ENCODE results near the gene KCNC3. TPM values are rescaled to one million over a fixed set of nuclear protein-coding genes. Genes with fewer than 3 reads are reported as not detected.

KCNC3 gene
- total RNA-seq (2012; rRNA removed), result under 0.01 and 0.22 TPM in 2 replicates

DNA sequence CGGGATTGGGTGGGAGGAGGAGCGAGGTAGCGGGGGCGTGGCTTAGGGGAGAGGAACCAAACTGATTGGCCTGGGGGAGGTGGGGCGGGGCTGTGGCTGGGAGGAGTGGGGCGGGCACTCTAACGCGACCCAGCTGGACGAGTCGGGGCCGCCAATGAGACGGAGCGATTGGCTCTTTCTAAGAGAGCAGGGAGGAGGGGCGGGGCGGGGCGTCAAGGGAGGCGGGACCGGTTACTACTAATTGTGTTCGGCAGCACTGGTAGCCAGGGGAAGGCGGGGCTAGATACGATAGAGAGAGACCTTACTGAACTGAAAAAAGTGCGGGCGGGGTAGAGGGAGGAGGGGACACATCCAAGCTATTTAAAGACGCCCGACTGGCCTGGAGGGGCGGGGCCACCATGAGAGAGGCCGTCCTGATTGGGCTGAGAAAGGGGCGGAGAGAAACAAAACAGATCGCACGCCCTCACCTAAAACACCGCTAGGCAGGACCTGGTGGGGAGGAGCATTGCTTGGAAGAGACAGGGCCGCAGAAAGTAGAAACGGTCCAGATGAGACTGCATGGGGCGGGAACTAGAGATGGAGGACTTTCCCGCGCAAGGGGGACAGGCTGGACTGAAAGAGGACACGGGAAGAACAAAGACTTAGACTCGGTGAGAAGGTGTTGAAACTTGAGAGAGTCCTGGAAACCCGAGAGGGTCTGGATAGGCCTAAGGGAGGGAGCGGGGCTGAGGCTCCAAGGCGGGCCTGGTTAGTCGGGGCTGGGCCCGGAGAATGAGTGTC lies at the start of gene KCNC3:
Gene KCNC3, minus strand, starts transcription at position 232 of the 780 bp plus-strand sequence. CDS start 295 bp downstream, outside the sequence.
- Histone ChIP-seq H3K9me3 (replicated peaks; ENCODE audit: low read length) (peaks cover 5% of the 10 kb centered on the region), H3K9ac (ENCODE audit: low read depth, low read length) (no peak within 1 kb of the TSS), H3K36me3 (ENCODE audit: insufficient read depth, low read length) (no peaks in the 10 kb centered on the region), H3K4me3 (ENCODE audit: low read length) (peak within 1 kb of the TSS; percentile 39), H3K27me3 (ENCODE audit: control insufficient read depth, insufficient read depth, low read length) (peaks cover 53% of the 10 kb centered on the region), H3K4me1 (ENCODE audit: control insufficient read depth, insufficient read depth, low read length) (peaks cover 7% of the 10 kb centered on the region), H3K4me2 (ENCODE audit: low read length) (peak within 1 kb of the TSS; percentile 46)

DNA sequence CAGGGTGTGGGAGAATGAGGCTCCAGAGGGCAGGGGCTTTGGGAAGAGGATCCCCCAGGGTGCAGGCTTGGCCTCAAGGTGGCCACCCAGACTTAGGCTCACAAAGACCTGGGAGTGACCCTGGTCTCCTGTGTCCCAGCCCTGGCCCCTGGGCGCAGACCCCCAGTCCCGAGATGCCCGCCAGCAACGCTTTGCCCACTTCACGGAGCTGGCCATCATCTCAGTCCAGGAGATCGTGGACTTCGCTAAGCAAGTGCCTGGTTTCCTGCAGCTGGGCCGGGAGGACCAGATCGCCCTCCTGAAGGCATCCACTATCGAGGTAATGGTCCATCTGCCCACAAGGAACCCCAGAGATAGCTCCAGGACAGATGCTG lies 49.7 kb upstream of the KCNC3 start:
- H3K36me3 ChIP-seq (ENCODE audit: insufficient read depth, low read length), result peaks cover 52% of the 10 kb centered on the region
- H3K9ac ChIP-seq (ENCODE audit: low read depth, low read length), result no peak overlapping the region
- no peak overlapping the region for H3K4me2 ChIP-seq (ENCODE audit: low read length)
- peaks cover 5% of the 10 kb centered on the region for H3K4me1 ChIP-seq (ENCODE audit: control insufficient read depth, insufficient read depth, low read length)
- no peaks in the 10 kb centered on the region for H3K9me3 ChIP-seq (replicated peaks; ENCODE audit: low read length)
- H3K27me3 ChIP-seq (ENCODE audit: control insufficient read depth, insufficient read depth, low read length), result no peaks in the 10 kb centered on the region
- H3K4me3 ChIP-seq (ENCODE audit: low read length), result no peak overlapping the region

DNA sequence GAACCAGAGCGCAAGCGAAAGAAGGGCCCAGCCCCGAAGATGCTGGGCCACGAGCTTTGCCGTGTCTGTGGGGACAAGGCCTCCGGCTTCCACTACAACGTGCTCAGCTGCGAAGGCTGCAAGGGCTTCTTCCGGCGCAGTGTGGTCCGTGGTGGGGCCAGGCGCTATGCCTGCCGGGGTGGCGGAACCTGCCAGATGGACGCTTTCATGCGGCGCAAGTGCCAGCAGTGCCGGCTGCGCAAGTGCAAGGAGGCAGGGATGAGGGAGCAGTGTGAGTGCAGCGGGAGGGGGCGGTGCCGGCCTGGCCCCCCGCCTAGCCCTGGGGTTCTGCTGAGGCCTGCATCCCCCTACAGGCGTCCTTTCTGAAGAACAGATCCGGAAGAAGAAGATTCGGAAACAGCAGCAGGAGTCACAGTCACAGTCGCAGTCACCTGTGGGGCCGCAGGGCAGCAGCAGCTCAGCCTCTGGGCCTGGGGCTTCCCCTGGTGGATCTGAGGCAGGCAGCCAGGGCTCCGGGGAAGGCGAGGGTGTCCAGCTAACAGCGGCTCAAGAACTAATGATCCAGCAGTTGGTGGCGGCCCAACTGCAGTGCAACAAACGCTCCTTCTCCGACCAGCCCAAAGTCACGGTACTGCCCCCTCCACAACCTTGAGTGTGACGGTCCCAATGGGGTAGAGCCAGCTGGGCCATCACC lies 49.1 kb upstream of the KCNC3 start:
- Histone ChIP-seq H3K4me2 (ENCODE audit: low read length) (no peak overlapping the region), H3K4me1 (ENCODE audit: control insufficient read depth, insufficient read depth, low read length) (no peaks in the 10 kb centered on the region), H3K27me3 (ENCODE audit: control insufficient read depth, insufficient read depth, low read length) (no peaks in the 10 kb centered on the region), H3K36me3 (ENCODE audit: insufficient read depth, low read length) (peaks cover 52% of the 10 kb centered on the region), H3K4me3 (ENCODE audit: low read length) (no peak overlapping the region), H3K9ac (ENCODE audit: low read depth, low read length) (no peak overlapping the region), H3K9me3 (replicated peaks; ENCODE audit: low read length) (no peaks in the 10 kb centered on the region)

DNA sequence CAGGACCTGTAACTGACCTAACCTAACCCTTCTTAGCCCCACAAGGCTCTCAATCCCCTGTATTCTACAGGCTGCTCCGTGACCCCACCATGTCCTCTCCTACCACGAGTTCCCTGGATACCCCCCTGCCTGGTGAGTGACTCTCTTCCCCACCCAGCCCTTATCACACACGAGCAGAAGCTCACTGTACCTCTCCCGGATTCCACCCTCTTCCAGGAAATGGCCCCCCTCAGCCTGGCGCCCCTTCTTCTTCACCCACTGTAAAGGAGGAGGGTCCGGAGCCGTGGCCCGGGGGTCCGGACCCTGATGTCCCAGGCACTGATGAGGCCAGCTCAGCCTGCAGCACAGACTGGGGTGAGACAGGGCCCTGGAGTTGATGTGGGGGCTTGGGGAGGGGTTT lies 48.3 kb upstream of the KCNC3 start:
- no peak overlapping the region for H3K4me3 ChIP-seq (ENCODE audit: low read length)
- peaks cover 52% of the 10 kb centered on the region for H3K36me3 ChIP-seq (ENCODE audit: insufficient read depth, low read length)
- H3K9ac ChIP-seq (ENCODE audit: low read depth, low read length), result no peak overlapping the region
- H3K4me1 ChIP-seq (ENCODE audit: control insufficient read depth, insufficient read depth, low read length), result no peaks in the 10 kb centered on the region
- no peaks in the 10 kb centered on the region for H3K27me3 ChIP-seq (ENCODE audit: control insufficient read depth, insufficient read depth, low read length)
- H3K9me3 ChIP-seq (replicated peaks; ENCODE audit: low read length), result no peaks in the 10 kb centered on the region
- no peak overlapping the region for H3K4me2 ChIP-seq (ENCODE audit: low read length)

DNA sequence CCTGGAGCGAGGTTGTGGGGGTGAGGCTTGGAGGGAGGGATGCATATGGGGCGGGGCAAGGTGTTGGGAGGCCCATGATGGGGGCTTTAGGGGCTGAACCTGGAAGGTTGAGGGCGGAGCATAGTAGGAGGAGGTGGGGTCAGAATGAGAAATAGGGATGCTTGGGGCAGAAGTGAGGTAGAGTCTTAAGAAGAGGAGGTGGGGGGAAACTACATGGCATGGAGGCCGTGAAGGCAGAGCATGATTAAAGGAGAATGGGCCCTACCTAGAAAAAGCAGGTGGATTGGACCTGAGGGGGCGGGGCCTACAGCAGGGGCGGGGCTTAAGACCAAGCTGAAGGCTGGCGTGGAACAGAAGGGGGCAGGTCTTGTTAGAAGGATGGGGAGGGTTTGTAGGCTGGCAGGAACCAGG lies 47.9 kb upstream of the KCNC3 start:
- H3K9me3 ChIP-seq (replicated peaks; ENCODE audit: low read length), result no peaks in the 10 kb centered on the region
- no peaks in the 10 kb centered on the region for H3K27me3 ChIP-seq (ENCODE audit: control insufficient read depth, insufficient read depth, low read length)
- peak overlapping the region; percentile 56 for H3K4me2 ChIP-seq (ENCODE audit: low read length)
- H3K4me3 ChIP-seq (ENCODE audit: low read length), result no peak overlapping the region
- H3K4me1 ChIP-seq (ENCODE audit: control insufficient read depth, insufficient read depth, low read length), result no peaks in the 10 kb centered on the region
- H3K9ac ChIP-seq (ENCODE audit: low read depth, low read length), result no peak overlapping the region
- peaks cover 48% of the 10 kb centered on the region for H3K36me3 ChIP-seq (ENCODE audit: insufficient read depth, low read length)

DNA sequence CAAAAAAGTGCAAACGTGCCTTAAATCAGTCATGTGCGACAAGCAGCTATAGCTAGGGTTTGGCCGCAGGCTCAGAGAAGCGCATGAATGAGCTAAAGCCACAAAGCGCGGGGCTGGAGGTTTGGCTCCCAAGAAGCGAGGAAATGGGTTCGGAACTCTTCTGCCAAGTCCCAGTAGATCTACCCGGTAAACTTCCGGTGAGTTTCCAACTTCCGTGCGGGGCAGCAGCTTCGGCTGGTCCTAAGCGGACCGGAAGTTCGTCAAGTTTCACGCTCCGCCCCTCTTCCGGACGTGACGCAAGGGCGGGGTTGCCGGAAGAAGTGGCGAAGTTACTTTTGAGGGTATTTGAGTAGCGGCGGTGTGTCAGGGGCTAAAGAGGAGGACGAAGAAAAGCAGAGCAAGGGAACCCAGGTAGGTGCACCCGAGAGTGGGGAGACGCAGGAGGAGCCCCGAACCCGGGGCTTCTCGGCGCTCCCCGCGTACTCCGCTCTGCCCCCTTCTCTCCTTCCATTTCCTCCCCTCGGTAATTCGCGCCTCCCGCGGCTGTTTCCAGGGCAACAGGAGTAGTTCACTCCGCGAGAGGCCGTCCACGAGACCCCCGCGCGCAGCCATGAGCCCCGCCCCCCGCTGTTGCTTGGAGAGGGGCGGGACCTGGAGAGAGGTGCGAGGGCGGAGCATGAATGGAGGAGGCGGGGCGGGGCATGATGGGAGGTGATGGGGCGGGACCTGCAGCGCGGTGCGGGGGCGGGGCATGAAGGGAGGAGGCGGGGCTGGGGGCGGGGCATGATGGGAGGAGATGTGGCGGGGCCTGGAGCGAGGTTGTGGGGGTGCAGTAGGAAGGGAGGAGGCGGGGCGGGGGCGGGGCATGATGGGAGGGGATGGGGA lies 47.2 kb upstream of the KCNC3 start, which contains the start of gene NR1H2:
Gene NR1H2, plus strand, starts transcription at position 292 of the 885 bp plus-strand sequence. CDS start 1,149 bp downstream, outside the sequence.
- Histone ChIP-seq H3K9ac (ENCODE audit: low read depth, low read length) (peak within 1 kb of the TSS; percentile 98), H3K36me3 (ENCODE audit: insufficient read depth, low read length) (peaks cover 41% of the 10 kb centered on the region), H3K27me3 (ENCODE audit: control insufficient read depth, insufficient read depth, low read length) (no peaks in the 10 kb centered on the region), H3K9me3 (replicated peaks; ENCODE audit: low read length) (no peaks in the 10 kb centered on the region), H3K4me2 (ENCODE audit: low read length) (peak within 1 kb of the TSS; percentile 97), H3K4me3 (ENCODE audit: low read length) (peak within 1 kb of the TSS; percentile 96), H3K4me1 (ENCODE audit: control insufficient read depth, insufficient read depth, low read length) (no peaks in the 10 kb centered on the region)

DNA sequence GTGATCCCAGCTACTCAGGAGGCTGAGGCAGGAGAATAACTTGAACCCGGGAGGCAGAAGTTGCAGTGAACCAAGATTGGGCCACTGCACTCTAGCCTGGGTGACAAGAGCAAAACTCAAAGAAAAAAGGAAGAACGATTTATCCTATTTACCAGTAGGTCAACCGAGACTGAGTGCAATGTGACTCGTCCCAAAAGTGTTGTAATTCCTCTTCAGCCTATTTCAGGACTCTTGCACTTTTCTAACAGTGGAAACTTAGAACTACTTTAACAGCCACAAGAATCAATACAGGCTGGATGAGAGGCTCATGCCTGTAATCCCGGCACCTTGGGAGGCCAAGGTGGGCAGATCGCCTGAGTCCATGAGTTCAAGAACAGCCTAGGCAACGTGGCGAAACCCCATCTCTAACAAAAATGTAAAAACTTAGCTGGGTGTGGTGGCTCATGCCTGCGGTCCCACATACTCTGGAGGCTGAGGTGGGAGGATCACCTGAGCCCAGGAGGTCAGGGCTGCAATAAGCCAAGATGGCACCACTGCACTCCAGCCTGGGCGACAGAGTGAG lies 42.8 kb upstream of the KCNC3 start:
- Histone ChIP-seq H3K4me1 (ENCODE audit: control insufficient read depth, insufficient read depth, low read length) (peaks cover 4% of the 10 kb centered on the region), H3K4me2 (ENCODE audit: low read length) (no peak overlapping the region), H3K9ac (ENCODE audit: low read depth, low read length) (no peak overlapping the region), H3K27me3 (ENCODE audit: control insufficient read depth, insufficient read depth, low read length) (no peaks in the 10 kb centered on the region), H3K4me3 (ENCODE audit: low read length) (no peak overlapping the region), H3K36me3 (ENCODE audit: insufficient read depth, low read length) (no peaks in the 10 kb centered on the region), H3K9me3 (replicated peaks; ENCODE audit: low read length) (no peaks in the 10 kb centered on the region)

DNA sequence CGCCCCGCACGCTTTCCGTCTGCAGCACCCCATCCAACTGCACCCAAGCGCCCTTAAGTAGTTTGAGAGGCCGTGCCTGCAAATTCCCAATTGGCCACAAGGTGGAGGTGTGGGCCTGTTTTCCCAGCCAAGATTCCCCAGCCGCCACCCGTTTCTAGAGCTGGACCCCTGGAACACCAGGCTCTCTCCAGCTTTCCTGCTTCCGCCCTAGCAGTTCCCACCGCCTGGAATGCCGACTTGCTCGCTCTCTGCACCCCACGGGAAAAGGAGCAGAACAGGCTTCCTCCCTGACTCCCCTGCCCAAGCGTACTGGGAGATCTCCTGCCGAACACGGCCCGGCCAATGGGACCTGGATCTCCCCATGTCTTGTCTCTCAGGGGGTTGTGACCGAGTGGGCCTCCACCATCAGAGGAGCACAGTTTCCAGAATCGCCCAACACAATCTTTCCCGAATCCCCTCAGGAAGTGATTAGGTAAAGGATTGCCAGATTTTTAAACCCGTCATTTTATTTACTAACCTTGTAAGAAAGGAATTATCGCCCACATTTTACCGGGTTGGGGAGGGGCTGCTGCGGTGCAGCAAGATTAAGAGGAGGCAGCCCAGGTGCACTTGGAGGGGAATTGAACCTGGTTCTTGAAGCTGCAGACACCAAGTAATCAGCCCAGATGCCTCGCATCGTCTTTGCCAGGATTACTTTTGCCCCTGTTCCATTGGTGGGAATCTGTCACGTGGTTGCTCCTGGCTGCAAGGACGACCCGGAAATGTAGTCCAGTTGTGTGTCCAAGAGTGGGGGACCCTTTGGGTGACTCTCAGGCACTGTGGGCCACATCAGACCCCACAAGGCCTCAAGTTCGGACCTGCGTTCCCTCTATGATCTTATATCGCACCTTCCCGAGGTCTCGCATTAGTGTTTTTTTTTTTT lies 39.7 kb upstream of the KCNC3 start:
- Histone ChIP-seq H3K36me3 (ENCODE audit: insufficient read depth, low read length) (no peaks in the 10 kb centered on the region), H3K27me3 (ENCODE audit: control insufficient read depth, insufficient read depth, low read length) (no peaks in the 10 kb centered on the region), H3K4me1 (ENCODE audit: control insufficient read depth, insufficient read depth, low read length) (peaks cover 4% of the 10 kb centered on the region), H3K4me2 (ENCODE audit: low read length) (peak overlapping the region; percentile 94), H3K9ac (ENCODE audit: low read depth, low read length) (peak overlapping the region; percentile 86), H3K9me3 (replicated peaks; ENCODE audit: low read length) (no peaks in the 10 kb centered on the region), H3K4me3 (ENCODE audit: low read length) (peak overlapping the region; percentile 91)

DNA sequence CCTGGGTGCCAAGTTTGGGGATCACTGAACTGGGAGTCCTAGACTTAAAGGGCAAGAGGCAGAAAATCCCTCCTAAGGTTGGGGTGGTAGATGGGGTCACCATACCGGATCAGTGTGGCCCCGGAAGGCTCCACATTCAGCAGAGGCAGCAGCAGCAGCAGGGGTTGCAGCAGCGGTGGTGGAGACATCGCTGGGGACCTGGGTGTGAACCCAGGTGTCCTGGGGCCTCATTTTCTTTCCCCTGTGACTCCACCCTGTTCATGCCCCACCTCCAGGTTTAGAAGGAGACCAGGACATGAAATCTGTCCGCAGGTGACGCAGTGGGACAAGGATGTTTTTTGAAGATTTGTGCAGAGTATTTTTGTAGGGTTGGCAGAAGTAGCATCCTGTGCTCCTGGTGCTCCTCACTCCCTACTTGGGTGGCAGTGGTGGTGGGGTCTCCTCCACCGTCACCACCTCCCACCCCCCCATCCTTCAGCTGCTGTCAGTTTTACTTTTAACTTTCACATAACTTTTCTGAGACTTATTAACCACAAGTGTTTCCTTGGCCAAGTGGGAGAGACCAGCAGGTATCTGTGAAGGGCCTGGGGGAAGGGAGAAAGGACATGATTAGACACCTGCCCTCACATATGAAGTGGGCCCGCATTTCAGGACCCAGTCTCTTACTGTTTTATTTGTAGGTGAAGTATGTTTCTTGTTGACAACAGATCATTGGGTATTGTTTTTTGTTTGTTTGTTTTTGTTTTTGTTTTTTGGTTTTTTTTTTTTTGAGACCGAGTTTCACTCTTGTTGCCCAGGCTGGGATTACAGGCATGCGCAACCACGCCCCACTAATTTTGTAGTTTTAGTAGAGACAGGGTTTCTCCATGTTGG lies 36.5 kb upstream of the KCNC3 start, which contains the start of gene NAPSA:
Gene NAPSA, minus strand, starts transcription at position 206 of the 873 bp plus-strand sequence. Its CDS starts 18 bp downstream, at position 188.
- no peaks in the 10 kb centered on the region for H3K27me3 ChIP-seq (ENCODE audit: control insufficient read depth, insufficient read depth, low read length)
- H3K4me2 ChIP-seq (ENCODE audit: low read length), result no peak within 1 kb of the TSS
- no peaks in the 10 kb centered on the region for H3K36me3 ChIP-seq (ENCODE audit: insufficient read depth, low read length)
- H3K4me1 ChIP-seq (ENCODE audit: control insufficient read depth, insufficient read depth, low read length), result peaks cover 4% of the 10 kb centered on the region
- no peak within 1 kb of the TSS for H3K4me3 ChIP-seq (ENCODE audit: low read length)
- no peaks in the 10 kb centered on the region for H3K9me3 ChIP-seq (replicated peaks; ENCODE audit: low read length)
- no peak within 1 kb of the TSS for H3K9ac ChIP-seq (ENCODE audit: low read depth, low read length)

Measured in skeletal muscle satellite cell (primary cell).